Liver (tissue), 9 donors: Measurements from ENCODE around the gene ISG20L2. TPM values are rescaled to one million over a fixed set of nuclear protein-coding genes. Genes with fewer than 3 reads are reported as not detected.

Source experiments
- DNase-seq: peaks from one replicate; pipeline ENCODE4 v3.0.0-alpha.2; 2017; ENCODE audit warnings: low spot score
- H3K27ac ChIP-seq, 2 donors: one replicate each; pipeline ENCODE4 v1.7.0; 2013; ENCODE audit warnings: inconsistent platforms in 2 of 2, low read length in 2 of 2, control low read depth in 1 of 2, low read depth in 1 of 2, mild to moderate bottlenecking in 1 of 2
- H3K27me3 ChIP-seq, 4 donors: one replicate each; pipeline versions ENCODE4 v1.6.1 to v1.7.0; 2013; ENCODE audit warnings: low read length in 3 of 4, inconsistent platforms in 1 of 4, mild to moderate bottlenecking in 1 of 4, moderate library complexity in 1 of 4; ENCODE audit not compliant: control insufficient read depth in 4 of 4, insufficient read depth in 4 of 4
- H3K36me3 ChIP-seq, 4 donors: one replicate each; pipeline versions ENCODE4 v1.6.1 to v1.7.0; 2013; ENCODE audit warnings: low read length in 3 of 4, mild to moderate bottlenecking in 3 of 4, low read depth in 1 of 4, moderate library complexity in 1 of 4; ENCODE audit not compliant: control insufficient read depth in 4 of 4, insufficient read depth in 3 of 4
- H3K4me1 ChIP-seq, 4 donors: one replicate each; pipeline versions ENCODE4 v1.6.1 to v1.7.0; 2013; ENCODE audit warnings: low read length in 3 of 4, mild to moderate bottlenecking in 3 of 4, moderate library complexity in 1 of 4; ENCODE audit not compliant: control insufficient read depth in 4 of 4, insufficient read depth in 4 of 4
- H3K4me3 ChIP-seq, 3 donors: one replicate each; pipeline versions ENCODE4 v1.6.1 to v1.7.0; 2013; ENCODE audit warnings: low read length in 3 of 3, control low read depth in 1 of 3, low read depth in 1 of 3, mild to moderate bottlenecking in 1 of 3
- H3K9ac ChIP-seq, 2 donors: one replicate each; pipeline ENCODE4 v1.7.0; 2013; ENCODE audit warnings: low read length in 2 of 2, mild to moderate bottlenecking in 2 of 2, moderate library complexity in 2 of 2, control low read depth in 1 of 2, low read depth in 1 of 2
- H3K9me3 ChIP-seq, 4 donors: one replicate each; pipeline versions ENCODE4 v1.6.1 to v1.7.0; 2013; ENCODE audit warnings: low read length in 3 of 4; ENCODE audit not compliant: control insufficient read depth in 4 of 4
- FOXA1 ChIP-seq: IDR thresholded peaks from 2 replicates; pipeline ENCODE4 v1.6.1; 2016; ENCODE audit warnings: antibody characterized with exemption
- RXRA ChIP-seq, 2 donors: IDR thresholded peaks; 2 replicates each; pipeline ENCODE4 v1.6.1; 2017 to 2018; ENCODE audit warnings: antibody characterized with exemption in 2 of 2, mild to moderate bottlenecking in 1 of 2
- WGBS: extraction: QIAGEN DNeasy Blood & Tissue Kit; methylation state at CpG from one replicate; pipeline ENCODE4 v1.1.7; 2013; 5-methylcytosine and 5-hydroxymethylcytosine counted together
- polyA plus RNA-seq, 2 donors: library from polyadenylated mRNA; stranded (reverse) in 1 of 2; unstranded in 1 of 2; fragments of 200-250 nt in 1 of 2; fragments of >200 nt in 1 of 2; fragmentation: Nextera tagmentation in 1 of 2; extraction: Ambion mirVana in 1 of 2; gene quantifications; one replicate each; pipeline versions ENCODE4 v1.2.1 to v1.2.3, GENCODE V29; 2013 to 2015
- total RNA-seq, 2 donors: library from RNA; depleted of rRNA; stranded (reverse); fragments of >200 nt; gene quantifications; one replicate each; pipeline ENCODE4 v1.2.3, GENCODE V29; 2014
- donor health status: healthy.
- donor health status: healthy.
- donor health status: healthy.
- donor health status: healthy.
- donor health status: healthy.

ISG20L2 gene
- total and polyA plus RNA-seq, 4 donors, result 5.6 to 9.9 (median 6.7) TPM

DNA sequence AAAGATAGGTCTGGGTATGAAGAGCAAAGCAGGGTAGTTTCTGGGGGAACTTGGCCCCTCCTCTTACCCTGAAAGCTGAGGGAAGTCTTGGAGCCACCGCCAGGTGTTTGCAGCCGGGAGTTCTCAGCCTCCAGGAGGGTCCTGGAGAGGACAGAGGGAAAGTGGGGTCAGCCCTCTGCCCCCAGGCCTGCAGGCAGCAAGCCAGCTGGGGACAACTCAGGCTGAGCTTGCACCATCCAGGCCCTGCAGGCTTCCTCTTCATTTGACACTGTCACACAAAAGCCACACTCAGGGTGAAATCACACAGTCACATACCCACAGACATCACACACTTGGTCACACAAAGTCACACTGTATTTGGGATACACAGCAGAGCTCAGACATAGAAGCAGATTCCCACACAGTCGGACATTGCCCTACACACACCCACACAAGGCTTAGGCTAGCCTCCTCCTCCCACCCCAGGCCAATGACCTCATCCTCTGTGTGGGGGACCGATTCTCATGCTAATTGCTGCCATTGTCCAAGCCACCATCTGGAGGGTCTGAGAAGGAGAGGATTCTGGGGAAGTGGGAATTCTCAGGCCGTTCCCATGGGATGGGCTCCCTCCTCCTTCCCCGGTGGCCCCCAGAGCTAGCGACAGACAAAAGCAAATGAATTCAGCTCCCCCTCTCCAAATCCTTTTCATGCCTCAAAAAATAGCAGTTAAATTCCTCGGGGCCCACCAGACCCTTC is 55.0 kb downstream of the ISG20L2 start:
- TF ChIP-seq RXRA (IDR thresholded peaks at IDR 0.05) (peak in 1 of 2 donors; percentile 36), FOXA1 (no peak)
- no peak overlapping the region for H3K27ac ChIP-seq
- DNase-seq, result no peak
- H3K4me1 ChIP-seq, result peaks cover 0 to 20% (median 5%) of the 10 kb centered on the region in 4 donors
- H3K4me3 ChIP-seq, result no peak overlapping the region
- 60% methylated on average over 8 of the region's 8 CpGs for WGBS
- no peak overlapping the region for H3K9ac ChIP-seq
- peaks cover 0 to 6% (median 3%) of the 10 kb centered on the region in 4 donors for H3K27me3 ChIP-seq
- H3K9me3 ChIP-seq, result no peaks in the 10 kb centered on the region
- H3K36me3 ChIP-seq, result no peaks in the 10 kb centered on the region

Other genes starting within 250 kb of the ISG20L2 start
- gene MEF2D, start 228.0 kb downstream of the ISG20L2 start, total RNA-seq, result 1 to 10 TPM; 5.2 to 5.7 TPM
- gene MEF2D, start 228.0 kb downstream of the ISG20L2 start, polyA plus RNA-seq, result 1 to 10 TPM; 3.4 to 7.6 TPM
- gene IQGAP3, start 156.2 kb downstream of the ISG20L2 start, total RNA-seq, result 1 to 10 TPM in 1 of 2 donors, under 1 TPM in 1; under 0.01 to 8.5 TPM
- under 1 TPM; 0.11 to 0.75 TPM for gene IQGAP3, start 156.2 kb downstream of the ISG20L2 start, polyA plus RNA-seq
- gene TTC24, start 149.0 kb downstream of the ISG20L2 start, total RNA-seq, result under 1 TPM; 0.08 to 0.14 TPM
- gene TTC24, start 149.0 kb downstream of the ISG20L2 start, polyA plus RNA-seq, result under 1 TPM in 1 of 2 donors, not detected in 1; 0.10 TPM
- 10 to 100 TPM; 20.6 to 35.0 TPM for gene NAXE, start 137.0 kb downstream of the ISG20L2 start, total RNA-seq
- 10 to 100 TPM; 58.9 to 73.8 TPM for gene NAXE, start 137.0 kb downstream of the ISG20L2 start, polyA plus RNA-seq
- gene GPATCH4, start 127.3 kb downstream of the ISG20L2 start, total RNA-seq, result 10 to 100 TPM in 1 of 2 donors, 1 to 10 TPM in 1; 7.6 to 18.7 TPM
- gene GPATCH4, start 127.3 kb downstream of the ISG20L2 start, polyA plus RNA-seq, result 10 to 100 TPM; 13.8 to 23.6 TPM
- under 1 TPM in 1 of 2 donors, not detected in 1; 0.08 TPM for gene HAPLN2, start 109.4 kb downstream of the ISG20L2 start, total RNA-seq
- under 1 TPM in 1 of 2 donors, not detected in 1; 0.03 TPM for gene HAPLN2, start 109.4 kb downstream of the ISG20L2 start, polyA plus RNA-seq
- not detected for gene BCAN, start 86.6 kb downstream of the ISG20L2 start, total RNA-seq
- gene BCAN, start 86.6 kb downstream of the ISG20L2 start, polyA plus RNA-seq, result under 1 TPM in 1 of 2 donors, not detected in 1; 0.02 TPM
- 1 to 10 TPM; 1.4 to 2.5 TPM for gene NES, start 51.4 kb downstream of the ISG20L2 start, total RNA-seq
- gene NES, start 51.4 kb downstream of the ISG20L2 start, polyA plus RNA-seq, result 1 to 10 TPM in 1 of 2 donors, under 1 TPM in 1; 0.15 to 3.1 TPM
- under 1 TPM in 1 of 2 donors, not detected in 1; 0.14 TPM for gene CRABP2, start 23.2 kb downstream of the ISG20L2 start, total RNA-seq
- gene CRABP2, start 23.2 kb downstream of the ISG20L2 start, polyA plus RNA-seq, result under 1 TPM in 1 of 2 donors, not detected in 1; 0.22 TPM
- 10 to 100 TPM in 1 of 2 donors, 1 to 10 TPM in 1; 6.9 to 13.5 TPM for gene METTL25B, start 297 bp downstream of the ISG20L2 start, total RNA-seq
- 10 to 100 TPM; 10.2 to 12.7 TPM for gene METTL25B, start 297 bp downstream of the ISG20L2 start, polyA plus RNA-seq
- 10 to 100 TPM; 26.2 to 47.4 TPM for gene MRPL24, start 12.3 kb upstream of the ISG20L2 start, total RNA-seq
- gene MRPL24, start 12.3 kb upstream of the ISG20L2 start, polyA plus RNA-seq, result 100 to 1,000 TPM in 1 of 2 donors, 10 to 100 TPM in 1; 74.8 to 123 TPM
- 100 to 1,000 TPM; 120 to 148 TPM for gene HDGF, start 22.9 kb upstream of the ISG20L2 start, total RNA-seq
- gene HDGF, start 22.9 kb upstream of the ISG20L2 start, polyA plus RNA-seq, result 100 to 1,000 TPM in 1 of 2 donors, 10 to 100 TPM in 1; 41.7 to 119 TPM
- gene PRCC, start 38.8 kb upstream of the ISG20L2 start, total RNA-seq, result 10 to 100 TPM in 1 of 2 donors, 1 to 10 TPM in 1; 8.8 to 10.7 TPM
- gene PRCC, start 38.8 kb upstream of the ISG20L2 start, polyA plus RNA-seq, result 10 to 100 TPM; 17.9 to 19.3 TPM
- gene SH2D2A, start 88.1 kb upstream of the ISG20L2 start, total RNA-seq, result under 1 TPM; 0.14 to 0.17 TPM
- under 1 TPM; 0.32 to 0.38 TPM for gene SH2D2A, start 88.1 kb upstream of the ISG20L2 start, polyA plus RNA-seq
- not detected for gene INSRR, start 130.4 kb upstream of the ISG20L2 start, total RNA-seq
- gene INSRR, start 130.4 kb upstream of the ISG20L2 start, polyA plus RNA-seq, result under 1 TPM in 1 of 2 donors, not detected in 1; 0.01 TPM
- under 1 TPM; 0.14 to 0.17 TPM for gene NTRK1, start 132.1 kb upstream of the ISG20L2 start, total RNA-seq
- under 1 TPM; 0.13 to 0.14 TPM for gene NTRK1, start 132.1 kb upstream of the ISG20L2 start, polyA plus RNA-seq
- 1 to 10 TPM; 2.1 to 4.4 TPM for gene PEAR1, start 165.0 kb upstream of the ISG20L2 start, total RNA-seq
- 1 to 10 TPM; 3.0 to 3.2 TPM for gene PEAR1, start 165.0 kb upstream of the ISG20L2 start, polyA plus RNA-seq
- gene LRRC71, start 191.9 kb upstream of the ISG20L2 start, total RNA-seq, result not detected
- gene LRRC71, start 191.9 kb upstream of the ISG20L2 start, polyA plus RNA-seq, result under 1 TPM in 1 of 2 donors, not detected in 1; 0.10 TPM